GM21447 (cell line): Measurements from ENCODE around the gene CDH4.

Experiments used
- ATAC-seq: cut with Tn5 transposase; IDR thresholded peaks from one replicate; pipeline ENCODE4 v1.9.1; 2021; ENCODE audit not compliant: unreplicated experiment

CDH4 gene

GRCh38 chr20:61251529-61252393 lies at the start of gene CDH4:
Gene CDH4, plus strand, starts transcription at chr20:61252261.
- no peak for ATAC-seq

DNA sequence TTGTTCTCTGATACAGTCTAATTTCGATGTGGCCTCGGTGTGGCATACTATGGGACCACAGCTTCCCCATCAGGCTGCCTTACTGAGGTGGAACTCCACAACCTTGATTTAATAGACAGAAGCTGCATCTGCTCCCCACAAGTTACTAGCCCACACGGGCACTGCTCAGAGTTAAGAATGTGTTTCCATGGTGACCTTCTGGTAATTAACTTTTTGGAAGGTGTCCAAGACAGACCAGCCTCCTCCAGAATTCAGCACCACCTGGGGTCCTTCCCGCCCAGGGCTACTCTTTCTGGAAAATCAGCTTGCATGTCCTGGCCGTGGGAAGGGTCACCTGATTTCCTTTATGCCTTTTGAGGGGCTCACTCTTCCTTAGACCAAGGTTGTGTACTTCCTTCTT lies 48.7 kb upstream of the CDH4 start:
- ATAC-seq = no peak

DNA sequence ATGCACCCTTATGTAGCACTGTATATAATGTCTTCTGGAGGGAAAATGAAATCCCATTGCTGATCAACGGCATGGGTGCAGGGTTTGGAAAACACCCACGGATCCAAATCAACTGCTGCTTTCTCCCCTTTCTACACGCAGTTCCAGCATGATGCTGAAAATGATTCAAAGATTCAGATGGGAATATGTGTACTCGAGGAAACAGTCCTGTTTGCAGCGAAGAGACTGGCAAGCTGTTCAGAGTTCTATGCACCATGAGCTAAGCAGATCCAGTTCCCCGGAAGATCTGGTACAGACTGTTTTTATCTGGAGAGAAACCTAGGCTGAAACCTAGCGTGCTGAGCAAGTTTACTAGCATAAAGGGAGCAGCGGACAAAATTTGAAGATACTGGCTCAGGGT lies 47.9 kb upstream of the CDH4 start:
- no peak for ATAC-seq

DNA sequence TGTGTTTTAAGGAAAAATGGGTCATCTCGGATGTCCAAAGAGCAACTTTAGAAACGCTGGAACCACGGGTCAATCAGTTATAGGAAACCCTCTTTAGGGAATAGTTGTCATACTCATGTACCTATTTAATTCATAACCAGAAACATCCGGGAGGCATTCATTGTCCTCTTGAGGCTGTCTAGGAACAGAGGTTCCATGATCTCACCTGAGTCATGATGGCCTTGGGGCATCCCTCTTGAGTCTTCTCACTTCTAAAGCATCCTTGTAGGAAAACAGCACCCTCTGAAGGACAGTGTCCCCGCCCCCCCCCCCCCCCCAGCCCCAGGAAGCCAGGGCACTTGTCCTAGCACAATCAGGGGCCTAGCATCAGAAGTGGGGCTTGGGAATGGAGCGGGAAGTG lies 46.3 kb upstream of the CDH4 start:
- no peak for ATAC-seq

DNA sequence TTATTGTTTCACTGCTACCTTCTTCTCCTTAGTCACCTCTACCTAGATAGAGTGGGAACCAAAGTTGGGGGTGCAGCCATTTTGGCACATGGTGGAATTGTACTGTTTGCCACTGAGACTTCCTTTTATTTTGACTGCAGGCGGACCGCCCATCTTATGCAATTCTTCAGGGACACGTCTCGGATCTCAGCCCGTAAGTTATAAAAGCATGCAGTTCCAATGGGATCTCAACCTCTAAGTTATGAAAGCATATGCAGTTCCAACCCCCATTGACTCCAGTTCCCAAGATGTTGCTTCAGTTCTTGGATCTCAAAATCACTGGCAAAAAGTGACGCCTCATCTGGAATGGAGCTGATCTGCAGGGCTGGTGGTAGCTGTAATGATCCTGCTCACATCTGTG lies 41.2 kb upstream of the CDH4 start:
- ATAC-seq = no peak

- no peak for ATAC-seq
Observed at GRCh38 chr20:61217848-61218247, 34.2 kb upstream of the CDH4 start.

DNA sequence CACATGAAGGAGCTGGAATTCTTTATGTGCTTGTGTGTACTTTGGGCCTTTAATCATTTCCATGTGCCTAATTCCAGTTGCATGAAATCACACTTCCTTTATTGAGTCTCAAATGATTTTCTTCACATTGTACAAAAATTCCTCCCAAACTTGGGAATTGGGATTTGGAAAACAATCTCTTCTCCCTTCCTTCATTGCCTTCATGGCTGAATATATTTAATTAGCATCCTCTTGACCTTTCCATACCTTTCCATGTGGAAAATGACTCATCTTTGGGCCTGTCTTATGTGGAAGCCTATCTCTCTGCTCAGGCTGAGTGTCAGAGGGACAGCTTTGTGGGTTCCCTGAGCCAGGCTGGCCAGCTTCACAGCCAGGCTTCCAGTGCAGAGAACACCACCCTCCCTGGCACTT lies 33.0 kb upstream of the CDH4 start:
- ATAC-seq = no peak

- no peak for ATAC-seq
Observed at GRCh38 chr20:61220131-61220530, 31.9 kb upstream of the CDH4 start.

- no peak for ATAC-seq
Observed at GRCh38 chr20:61220626-61221325, 31.3 kb upstream of the CDH4 start.

GRCh38 chr20:61222699-61223098 lies 29.4 kb upstream of the CDH4 start:
- no peak for ATAC-seq

GRCh38 chr20:61223121-61223520 lies 28.9 kb upstream of the CDH4 start:
- ATAC-seq = no peak

GRCh38 chr20:61230166-61230565 lies 21.9 kb upstream of the CDH4 start:
- ATAC-seq = no peak

- no peak for ATAC-seq
Observed at GRCh38 chr20:61233590-61233989, 18.5 kb upstream of the CDH4 start.

GRCh38 chr20:61234224-61234890 lies 17.7 kb upstream of the CDH4 start:
- no peak for ATAC-seq

GRCh38 chr20:61236713-61237112 lies 15.3 kb upstream of the CDH4 start:
- no peak for ATAC-seq

- ATAC-seq = no peak
Observed at GRCh38 chr20:61238813-61239212, 13.2 kb upstream of the CDH4 start.

GRCh38 chr20:61240814-61241213 lies 11.2 kb upstream of the CDH4 start:
- no peak for ATAC-seq

GRCh38 chr20:61244213-61244612 lies 7.8 kb upstream of the CDH4 start:
- ATAC-seq = no peak

DNA sequence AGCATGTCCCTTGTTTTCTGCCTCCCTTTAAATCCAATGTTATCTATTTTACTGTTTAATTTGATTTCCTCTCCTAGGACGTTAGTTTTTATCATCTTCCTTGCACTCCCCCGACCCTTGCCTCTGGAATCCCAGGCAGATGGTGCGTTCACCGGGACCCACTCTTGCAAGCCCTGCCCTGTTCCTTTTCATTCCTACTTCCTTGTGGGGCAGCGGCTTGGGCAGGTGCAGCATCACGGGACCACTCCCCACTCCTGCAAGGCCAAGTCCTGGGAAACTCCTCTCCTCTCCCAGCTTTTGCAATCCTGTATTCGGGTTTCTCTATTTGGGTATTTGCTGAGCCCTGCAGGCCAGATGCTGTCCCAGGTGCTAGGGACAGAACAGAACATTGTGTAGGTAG lies 5.8 kb upstream of the CDH4 start:
- ATAC-seq = no peak

GRCh38 chr20:61249626-61250025 lies 2.4 kb upstream of the CDH4 start:
- no peak for ATAC-seq

GRCh38 chr20:61252601-61253263 lies 671 bp downstream of the CDH4 start:
- no peak for ATAC-seq
